ENCODE measurements around the gene MANBA. TPM values are rescaled to one million over a fixed set of nuclear protein-coding genes. Genes with fewer than 3 reads are reported as not detected.

Gene MANBA
- total RNA-seq, 1 donor from 2014 or later = 35.8 TPM

GRCh38 chr4:102799816-102800215 is 39.0 kb upstream of the MANBA start:
- intact Hi-C loops (cut with DNase I) = no loop called here
- Histone ChIP-seq H3K9me3 (no peaks in the 10 kb centered on the region), H3K4me1 (peaks cover 15% of the 10 kb centered on the region), H3K4me3 (no peak overlapping the region), H3K36me3 (peaks cover 0 to 74% of the 10 kb centered on the region in 2 donors), H3K27ac (no peak overlapping the region), H3K27me3 (no peaks in the 10 kb centered on the region)
- TF ChIP-seq POLR2AphosphoS5 (IDR thresholded peaks at IDR 0.05; ENCODE audit: insufficient read depth in 1 of 2, low read depth in 1 of 2) (no peak), POLR2A (IDR thresholded peaks at IDR 0.05) (no peak), CTCF (IDR thresholded peaks at IDR 0.05) (no peak)
- no peak for DNase-seq (ENCODE audit: extremely low spot score in 2 of 2)

GRCh38 chr4:102794999-102795398 is 34.2 kb upstream of the MANBA start:
- H3K9me3 ChIP-seq = no peaks in the 10 kb centered on the region
- H3K36me3 ChIP-seq = peaks cover 0 to 34% of the 10 kb centered on the region in 2 donors
- H3K4me3 ChIP-seq = no peak overlapping the region
- H3K27ac ChIP-seq = no peak overlapping the region
- intact Hi-C loops (cut with DNase I) = no loop called here
- H3K27me3 ChIP-seq = no peaks in the 10 kb centered on the region
- peaks cover 9% of the 10 kb centered on the region for H3K4me1 ChIP-seq
- no peak for TF ChIP-seq POLR2A (IDR thresholded peaks at IDR 0.05)
- no peak for DNase-seq (ENCODE audit: extremely low spot score in 2 of 2)

- Histone ChIP-seq H3K36me3 (peaks cover 0 to 25% of the 10 kb centered on the region in 2 donors), H3K4me1 (peaks cover 4% of the 10 kb centered on the region), H3K9me3 (no peaks in the 10 kb centered on the region), H3K27me3 (no peaks in the 10 kb centered on the region), H3K27ac (no peak overlapping the region), H3K4me3 (no peak overlapping the region)
- DNase-seq (ENCODE audit: extremely low spot score in 2 of 2) = no peak
- intact Hi-C loops (cut with DNase I) = no loop called here
- TF ChIP-seq CTCF (IDR thresholded peaks at IDR 0.05) (no peak), POLR2A (IDR thresholded peaks at IDR 0.05) (no peak), POLR2AphosphoS5 (IDR thresholded peaks at IDR 0.05; ENCODE audit: insufficient read depth in 1 of 2, low read depth in 1 of 2) (no peak)
Observed at GRCh38 chr4:102792361-102792936, 31.7 kb upstream of the MANBA start.

- intact Hi-C loops (cut with DNase I) = no loop called here
- H3K36me3 ChIP-seq = peaks cover 0 to 15% of the 10 kb centered on the region in 2 donors
- no peaks in the 10 kb centered on the region for H3K27me3 ChIP-seq
- no peak overlapping the region for H3K27ac ChIP-seq
- TF ChIP-seq POLR2A (IDR thresholded peaks at IDR 0.05) (no peak), CTCF (IDR thresholded peaks at IDR 0.05) (no peak), POLR2AphosphoS5 (IDR thresholded peaks at IDR 0.05; ENCODE audit: insufficient read depth in 1 of 2, low read depth in 1 of 2) (no peak)
- DNase-seq (ENCODE audit: extremely low spot score in 2 of 2) = no peak
- no peaks in the 10 kb centered on the region for H3K9me3 ChIP-seq
- H3K4me1 ChIP-seq = no peaks in the 10 kb centered on the region
- no peak overlapping the region for H3K4me3 ChIP-seq
Observed at GRCh38 chr4:102791318-102791835, 30.6 kb upstream of the MANBA start.

- Histone ChIP-seq H3K36me3 (no peaks in the 10 kb centered on the region), H3K27me3 (no peaks in the 10 kb centered on the region), H3K9me3 (no peaks in the 10 kb centered on the region), H3K4me3 (no peak overlapping the region), H3K27ac (no peak overlapping the region), H3K4me1 (no peaks in the 10 kb centered on the region)
- intact Hi-C loops (cut with DNase I) = no loop called here
- DNase-seq (ENCODE audit: extremely low spot score in 2 of 2) = no peak
- TF ChIP-seq POLR2AphosphoS5 (IDR thresholded peaks at IDR 0.05; ENCODE audit: insufficient read depth in 1 of 2, low read depth in 1 of 2) (no peak), CTCF (IDR thresholded peaks at IDR 0.05) (no peak), POLR2A (IDR thresholded peaks at IDR 0.05) (no peak)
Observed at GRCh38 chr4:102789317-102789717, 28.5 kb upstream of the MANBA start.
